HEK293 (cell line): ENCODE data around the gene ARNT2.
A peak's percentile ranks its signal among the peaks of the same experiment; 100 is the strongest.

ENCODE experiments used
- CTCF ChIA-PET: fragments of 350-600 bp; formaldehyde crosslinking; extraction: SDS; loops from one replicate; lab custom pipeline; 2021; ENCODE audit warnings: antibody characterized with exemption; lab: Yijun Ruan, JAX
- POLR2A ChIA-PET: fragments of 300-600 bp; formaldehyde crosslinking; extraction: SDS; loops from one replicate; lab custom pipeline; 2020; ENCODE audit warnings: antibody characterized with exemption, inconsistent platforms; lab: Yijun Ruan, JAX
- H3K27ac ChIP-seq: fragments of 200-500 bp; sonication (Bioruptor generic); 2 replicates; pipeline ENCODE4 v1.5.1; 2014; ENCODE audit warnings: low read depth, low read length, control low read depth, inconsistent platforms; ENCODE audit errors: extremely low read depth
- H3K36me3 ChIP-seq, 2 experiments: fragments of 200-500 bp in 1 of 2; sonication (Bioruptor generic) in 1 of 2; 1 replicate in 1 of 2; 2 replicates in 1 of 2; pipeline ENCODE4 v1.5.1; 2014 to 2017; ENCODE audit warnings: inconsistent platforms in 2 of 2, low read length in 2 of 2; ENCODE audit not compliant: control insufficient read depth in 2 of 2, insufficient read depth in 1 of 2
- H3K4me1 ChIP-seq: fragments of 200-500 bp; sonication (Bioruptor generic); 2 replicates; pipeline ENCODE4 v1.5.1; 2014; ENCODE audit warnings: mild to moderate bottlenecking, low read length, inconsistent platforms; ENCODE audit not compliant: control insufficient read depth, insufficient read depth
- H3K4me3 ChIP-seq: 2 replicates; pipeline ENCODE4 v1.5.1; 2011; ENCODE audit warnings: low read depth, mild to moderate bottlenecking, control low read depth, low read length, moderate library complexity
- H3K9me3 ChIP-seq: fragments of 200-500 bp; sonication (Bioruptor generic); 2 replicates; pipeline ENCODE4 v1.5.1; 2014; ENCODE audit warnings: low read depth, low read length, inconsistent platforms; ENCODE audit not compliant: control insufficient read depth, insufficient read depth
- HOXD13 ChIP-seq: sonication (generic); formaldehyde crosslinking; IDR thresholded peaks from 2 replicates; pipeline ENCODE4 v1.8.0; 2022; ENCODE audit warnings: missing genetic modification reagents, borderline replicate concordance
- OVOL3 ChIP-seq: fragments of 450-650 bp; formaldehyde crosslinking; IDR thresholded peaks from 2 replicates; pipeline ENCODE4 v1.5.1; 2016; ENCODE audit warnings: missing biosample characterization, missing genetic modification characterization
- WT1 ChIP-seq: fragments of 450-650 bp; formaldehyde crosslinking; IDR thresholded peaks from 2 replicates; pipeline ENCODE4 v1.5.1; 2016; ENCODE audit warnings: missing biosample characterization, missing genetic modification characterization
- ZBTB48 ChIP-seq: fragments of 450-650 bp; formaldehyde crosslinking; IDR thresholded peaks from 2 replicates; pipeline ENCODE4 v1.5.1; 2016; ENCODE audit warnings: missing biosample characterization, missing genetic modification characterization
- ZIC2 ChIP-seq: fragments of 450-650 bp; formaldehyde crosslinking; IDR thresholded peaks from 2 replicates; pipeline ENCODE4 v1.5.1; 2016; ENCODE audit warnings: missing biosample characterization, missing genetic modification characterization
- ZNF112 ChIP-seq: fragments of 450-650 bp; formaldehyde crosslinking; IDR thresholded peaks from 2 replicates; pipeline ENCODE4 v1.5.0; 2017; ENCODE audit warnings: missing biosample characterization, missing genetic modification characterization
- ZNF138 ChIP-seq: fragments of 450-650 bp; formaldehyde crosslinking; IDR thresholded peaks from 2 replicates; pipeline ENCODE4 v1.5.1; 2016; ENCODE audit warnings: missing biosample characterization, missing genetic modification characterization, borderline replicate concordance
- ZNF223 ChIP-seq: fragments of 450-650 bp; formaldehyde crosslinking; IDR thresholded peaks from 2 replicates; pipeline ENCODE4 v1.5.1; 2016; ENCODE audit warnings: missing biosample characterization, missing genetic modification characterization
- ZNF514 ChIP-seq: fragments of 450-650 bp; formaldehyde crosslinking; IDR thresholded peaks from 2 replicates; pipeline ENCODE4 v1.5.1; 2016; ENCODE audit warnings: missing biosample characterization, missing genetic modification characterization
- ZNF529 ChIP-seq: fragments of 450-650 bp; formaldehyde crosslinking; IDR thresholded peaks from 2 replicates; pipeline ENCODE4 v1.5.1; 2017; ENCODE audit warnings: missing genetic modification characterization, missing biosample characterization; ENCODE audit not compliant: insufficient replicate concordance
- ZNF549 ChIP-seq: fragments of 450-650 bp; IDR thresholded peaks from 2 replicates; pipeline ENCODE4 v1.5.1; 2018; ENCODE audit warnings: missing biosample characterization, missing genetic modification characterization, mild to moderate bottlenecking, inconsistent platforms, moderate library complexity
- ZNF555 ChIP-seq: fragments of 450-650 bp; formaldehyde crosslinking; conservative IDR thresholded peaks from 2 replicates; pipeline ENCODE4 v1.5.1; 2017; ENCODE audit warnings: missing biosample characterization, mild to moderate bottlenecking, missing genetic modification characterization, inconsistent platforms
- ZNF558 ChIP-seq: fragments of 450-650 bp; formaldehyde crosslinking; IDR thresholded peaks from 2 replicates; pipeline ENCODE4 v1.5.1; 2016; ENCODE audit warnings: missing biosample characterization, missing genetic modification characterization
- TF ChIP-seq, protein P1 (sequence below): fragments of 450-650 bp; formaldehyde crosslinking; IDR thresholded peaks from 2 replicates; pipeline ENCODE4 v1.5.1; 2017; ENCODE audit warnings: missing biosample characterization, mild to moderate bottlenecking, missing genetic modification characterization, moderate library complexity
- TF ChIP-seq, protein P2 (sequence below): fragments of 450-650 bp; formaldehyde crosslinking; IDR thresholded peaks from 2 replicates; pipeline ENCODE4 v1.5.1; 2016; ENCODE audit warnings: missing biosample characterization, missing genetic modification characterization
- TF ChIP-seq, protein P3 (sequence below): fragments of 450-650 bp; formaldehyde crosslinking; conservative IDR thresholded peaks from 2 replicates; pipeline ENCODE4 v1.5.1; 2016; ENCODE audit warnings: low read depth, missing biosample characterization, missing genetic modification characterization
- TF ChIP-seq, protein P4 (sequence below): fragments of 450-650 bp; formaldehyde crosslinking; IDR thresholded peaks from 2 replicates; pipeline ENCODE4; 2016; ENCODE audit warnings: missing biosample characterization, missing genetic modification characterization
- TF ChIP-seq, protein P5 (sequence below): fragments of 450-650 bp; formaldehyde crosslinking; IDR thresholded peaks from 2 replicates; pipeline ENCODE4 v1.5.1; 2016; ENCODE audit warnings: missing biosample characterization, missing genetic modification characterization

ARNT2 gene

DNA sequence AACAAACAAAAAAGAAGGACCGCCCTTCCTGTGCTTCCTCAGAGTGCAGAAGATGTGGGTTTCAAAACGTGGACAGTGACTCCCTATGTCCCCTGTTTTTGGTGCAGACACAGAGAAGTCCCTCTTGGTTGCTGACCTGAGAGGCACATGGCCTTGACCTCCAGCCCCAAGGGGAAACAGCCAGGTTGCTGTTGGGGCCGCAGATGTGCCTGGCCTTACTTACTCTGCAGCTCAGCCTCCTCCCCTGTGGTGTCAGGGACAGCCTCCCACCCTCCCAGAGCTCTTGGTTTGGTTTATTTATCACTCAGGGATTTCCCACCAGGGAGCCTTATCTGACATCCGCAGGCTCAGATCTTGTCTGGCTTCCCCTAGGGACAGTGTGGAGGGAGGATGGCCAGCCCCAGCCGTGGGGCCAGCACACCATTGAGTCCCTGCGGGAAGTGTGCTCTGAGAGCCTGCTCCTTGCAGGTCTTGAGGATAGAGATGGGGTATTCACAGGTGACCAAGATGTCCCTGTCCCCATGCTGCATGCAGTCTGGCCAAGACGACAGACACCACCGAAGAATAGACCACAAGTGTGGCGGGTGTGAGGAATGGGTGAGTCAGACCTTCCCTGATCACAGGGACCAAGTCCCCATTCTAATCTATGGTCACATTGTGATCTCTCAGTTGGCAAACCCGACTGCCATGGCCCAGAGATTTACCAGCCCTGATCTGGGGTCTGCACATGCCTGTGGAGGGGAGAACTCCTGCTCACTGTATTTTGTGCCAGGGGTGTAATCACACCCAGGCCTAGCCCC, 156.6 kb downstream of the ARNT2 start:
- POLR2A ChIA-PET, result no interaction called here
- no peaks in the 10 kb centered on the region for H3K4me1 ChIP-seq
- CTCF ChIA-PET, result no interaction called here
- H3K36me3 ChIP-seq, result no peaks in the 10 kb centered on the region; a peak in 1 of 3 replicates
- H3K9me3 ChIP-seq, result no peaks in the 10 kb centered on the region; the same call in 1 of the 2 replicates
- no peak overlapping the region for H3K4me3 ChIP-seq
- no peak overlapping the region for H3K27ac ChIP-seq
- peak; percentile 71 for TF ChIP-seq ZIC2 (tag by site-specific recombination)
- TF ChIP-seq, protein P1, sequence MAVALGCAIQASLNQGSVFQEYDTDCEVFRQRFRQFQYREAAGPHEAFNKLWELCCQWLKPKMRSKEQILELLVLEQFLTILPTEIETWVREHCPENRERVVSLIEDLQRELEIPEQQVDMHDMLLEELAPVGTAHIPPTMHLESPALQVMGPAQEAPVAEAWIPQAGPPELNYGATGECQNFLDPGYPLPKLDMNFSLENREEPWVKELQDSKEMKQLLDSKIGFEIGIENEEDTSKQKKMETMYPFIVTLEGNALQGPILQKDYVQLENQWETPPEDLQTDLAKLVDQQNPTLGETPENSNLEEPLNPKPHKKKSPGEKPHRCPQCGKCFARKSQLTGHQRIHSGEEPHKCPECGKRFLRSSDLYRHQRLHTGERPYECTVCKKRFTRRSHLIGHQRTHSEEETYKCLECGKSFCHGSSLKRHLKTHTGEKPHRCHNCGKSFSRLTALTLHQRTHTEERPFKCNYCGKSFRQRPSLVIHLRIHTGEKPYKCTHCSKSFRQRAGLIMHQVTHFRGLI, result no peak

DNA sequence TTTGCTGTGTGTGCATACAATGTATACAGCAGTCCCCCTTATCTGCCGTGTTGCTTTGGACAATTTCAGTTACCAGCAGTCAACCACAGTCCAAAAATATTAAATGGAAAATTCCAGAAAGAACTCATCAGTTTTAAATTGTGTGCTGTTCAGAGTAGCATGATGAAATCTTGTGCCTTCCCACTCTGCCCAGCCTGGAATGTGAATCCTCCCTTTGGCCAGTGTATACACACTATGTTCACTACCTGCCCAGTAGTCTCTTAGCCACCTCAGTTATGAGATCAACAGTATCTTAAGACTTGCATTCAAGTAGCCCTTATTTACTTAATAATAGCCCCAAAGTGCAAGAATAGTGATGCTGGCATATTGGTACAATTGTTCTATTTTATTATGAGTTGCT, 157.3 kb downstream of the ARNT2 start:
- H3K36me3 ChIP-seq, result no peaks in the 10 kb centered on the region
- ChIA-PET CTCF (interaction anchor here (8.7 kb wide), 1 partner anchor 216 kb away, joined by 203 read pairs; the partner anchor contains the start of gene CEMIP), POLR2A (no interaction called here)
- TF ChIP-seq OVOL3 (no peak), ZBTB48 (tag by site-specific recombination) (no peak), ZNF529 (no peak), HOXD13 (CRISPR knock-in tag) (no peak), ZNF555 (tag by site-specific recombination) (no peak)
- TF ChIP-seq, protein P2, sequence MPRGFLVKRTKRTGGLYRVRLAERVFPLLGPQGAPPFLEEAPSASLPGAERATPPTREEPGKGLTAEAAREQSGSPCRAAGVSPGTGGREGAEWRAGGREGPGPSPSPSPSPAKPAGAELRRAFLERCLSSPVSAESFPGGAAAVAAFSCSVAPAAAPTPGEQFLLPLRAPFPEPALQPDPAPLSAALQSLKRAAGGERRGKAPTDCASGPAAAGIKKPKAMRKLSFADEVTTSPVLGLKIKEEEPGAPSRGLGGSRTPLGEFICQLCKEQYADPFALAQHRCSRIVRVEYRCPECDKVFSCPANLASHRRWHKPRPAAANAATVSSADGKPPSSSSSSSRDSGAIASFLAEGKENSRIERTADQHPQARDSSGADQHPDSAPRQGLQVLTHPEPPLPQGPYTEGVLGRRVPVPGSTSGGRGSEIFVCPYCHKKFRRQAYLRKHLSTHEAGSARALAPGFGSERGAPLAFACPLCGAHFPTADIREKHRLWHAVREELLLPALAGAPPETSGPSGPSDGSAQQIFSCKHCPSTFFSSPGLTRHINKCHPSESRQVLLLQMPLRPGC (tag by site-specific recombination), result no peak
- TF ChIP-seq, protein P3, sequence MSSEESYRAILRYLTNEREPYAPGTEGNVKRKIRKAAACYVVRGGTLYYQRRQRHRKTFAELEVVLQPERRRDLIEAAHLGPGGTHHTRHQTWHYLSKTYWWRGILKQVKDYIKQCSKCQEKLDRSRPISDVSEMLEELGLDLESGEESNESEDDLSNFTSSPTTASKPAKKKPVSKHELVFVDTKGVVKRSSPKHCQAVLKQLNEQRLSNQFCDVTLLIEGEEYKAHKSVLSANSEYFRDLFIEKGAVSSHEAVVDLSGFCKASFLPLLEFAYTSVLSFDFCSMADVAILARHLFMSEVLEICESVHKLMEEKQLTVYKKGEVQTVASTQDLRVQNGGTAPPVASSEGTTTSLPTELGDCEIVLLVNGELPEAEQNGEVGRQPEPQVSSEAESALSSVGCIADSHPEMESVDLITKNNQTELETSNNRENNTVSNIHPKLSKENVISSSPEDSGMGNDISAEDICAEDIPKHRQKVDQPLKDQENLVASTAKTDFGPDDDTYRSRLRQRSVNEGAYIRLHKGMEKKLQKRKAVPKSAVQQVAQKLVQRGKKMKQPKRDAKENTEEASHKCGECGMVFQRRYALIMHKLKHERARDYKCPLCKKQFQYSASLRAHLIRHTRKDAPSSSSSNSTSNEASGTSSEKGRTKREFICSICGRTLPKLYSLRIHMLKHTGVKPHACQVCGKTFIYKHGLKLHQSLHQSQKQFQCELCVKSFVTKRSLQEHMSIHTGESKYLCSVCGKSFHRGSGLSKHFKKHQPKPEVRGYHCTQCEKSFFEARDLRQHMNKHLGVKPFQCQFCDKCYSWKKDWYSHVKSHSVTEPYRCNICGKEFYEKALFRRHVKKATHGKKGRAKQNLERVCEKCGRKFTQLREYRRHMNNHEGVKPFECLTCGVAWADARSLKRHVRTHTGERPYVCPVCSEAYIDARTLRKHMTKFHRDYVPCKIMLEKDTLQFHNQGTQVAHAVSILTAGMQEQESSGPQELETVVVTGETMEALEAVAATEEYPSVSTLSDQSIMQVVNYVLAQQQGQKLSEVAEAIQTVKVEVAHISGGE (tag by site-specific recombination), result no peak
- TF ChIP-seq, protein P4, sequence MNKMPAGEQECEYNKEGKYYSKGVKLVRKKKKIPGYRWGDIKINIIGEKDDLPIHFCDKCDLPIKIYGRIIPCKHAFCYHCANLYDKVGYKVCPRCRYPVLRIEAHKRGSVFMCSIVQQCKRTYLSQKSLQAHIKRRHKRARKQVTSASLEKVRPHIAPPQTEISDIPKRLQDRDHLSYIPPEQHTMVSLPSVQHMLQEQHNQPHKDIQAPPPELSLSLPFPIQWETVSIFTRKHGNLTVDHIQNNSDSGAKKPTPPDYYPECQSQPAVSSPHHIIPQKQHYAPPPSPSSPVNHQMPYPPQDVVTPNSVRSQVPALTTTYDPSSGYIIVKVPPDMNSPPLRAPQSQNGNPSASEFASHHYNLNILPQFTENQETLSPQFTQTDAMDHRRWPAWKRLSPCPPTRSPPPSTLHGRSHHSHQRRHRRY (tag by site-specific recombination), result no peak
- H3K27ac ChIP-seq, result no peak overlapping the region
- no peak overlapping the region for H3K4me3 ChIP-seq
- H3K9me3 ChIP-seq, result no peaks in the 10 kb centered on the region; the same call in 1 of the 2 replicates
- no peaks in the 10 kb centered on the region for H3K4me1 ChIP-seq

DNA sequence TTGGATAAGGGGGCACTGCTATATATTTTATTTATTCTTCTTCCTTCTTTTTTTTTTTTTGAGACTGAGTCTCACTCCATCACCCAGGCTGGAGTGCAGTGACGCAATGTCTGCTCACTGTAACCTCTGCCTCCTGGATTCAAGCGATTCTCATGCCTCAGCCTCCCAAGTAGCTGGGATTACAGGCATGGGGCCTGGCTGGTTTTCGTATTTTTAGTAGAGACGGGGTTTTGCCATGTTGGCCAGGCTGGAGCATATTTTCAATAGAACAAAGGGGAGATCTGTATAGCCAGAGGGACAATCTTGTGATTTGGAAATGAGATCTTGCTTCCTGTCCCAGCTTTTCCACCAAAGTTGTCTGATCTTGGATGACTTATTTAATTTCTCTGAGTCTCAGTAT, 157.9 kb downstream of the ARNT2 start:
- no peaks in the 10 kb centered on the region for H3K4me1 ChIP-seq
- ChIA-PET POLR2A (no interaction called here), CTCF (interaction anchor here (1.3 to 8.7 kb wide), 2 partner anchors 216 to 409 kb away, joined by 3 to 203 read pairs; partner anchors contain the start of gene CEMIP)
- H3K9me3 ChIP-seq, result no peaks in the 10 kb centered on the region; the same call in 1 of the 2 replicates
- no peak overlapping the region for H3K27ac ChIP-seq
- no peaks in the 10 kb centered on the region for H3K36me3 ChIP-seq
- H3K4me3 ChIP-seq, result no peak overlapping the region
- no peak for TF ChIP-seq ZNF223
- no peak for TF ChIP-seq ZNF514 (tag by site-specific recombination)
- TF ChIP-seq, protein P1, result no peak
- no peak for TF ChIP-seq WT1 (tag by site-specific recombination)
- no peak for TF ChIP-seq ZNF138 (tag by site-specific recombination)
- no peak for TF ChIP-seq ZNF558 (tag by site-specific recombination)
- TF ChIP-seq ZNF112 (tag by site-specific recombination), result no peak
- TF ChIP-seq OVOL3, result no peak
- TF ChIP-seq, protein P5, sequence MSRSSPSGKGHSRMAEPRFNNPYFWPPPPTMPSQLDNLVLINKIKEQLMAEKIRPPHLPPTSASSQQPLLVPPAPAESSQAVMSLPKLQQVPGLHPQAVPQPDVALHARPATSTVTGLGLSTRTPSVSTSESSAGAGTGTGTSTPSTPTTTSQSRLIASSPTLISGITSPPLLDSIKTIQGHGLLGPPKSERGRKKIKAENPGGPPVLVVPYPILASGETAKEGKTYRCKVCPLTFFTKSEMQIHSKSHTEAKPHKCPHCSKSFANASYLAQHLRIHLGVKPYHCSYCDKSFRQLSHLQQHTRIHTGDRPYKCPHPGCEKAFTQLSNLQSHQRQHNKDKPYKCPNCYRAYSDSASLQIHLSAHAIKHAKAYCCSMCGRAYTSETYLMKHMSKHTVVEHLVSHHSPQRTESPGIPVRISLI, result no peak
- no peak for TF ChIP-seq ZNF549
